ENCODE measurements around the gene KRT1.

KRT1 gene

GRCh38 chr12:52710730-52711129 lies 30.5 kb upstream of the KRT1 start:
- no peak for FAIRE-seq
- DNase-seq (ENCODE audit: insufficient read length, low spot score): no peak
- no peak for TF ChIP-seq CTCF (IDR thresholded peaks at IDR 0.05; ENCODE audit: insufficient read depth, missing control alignments)

DNA sequence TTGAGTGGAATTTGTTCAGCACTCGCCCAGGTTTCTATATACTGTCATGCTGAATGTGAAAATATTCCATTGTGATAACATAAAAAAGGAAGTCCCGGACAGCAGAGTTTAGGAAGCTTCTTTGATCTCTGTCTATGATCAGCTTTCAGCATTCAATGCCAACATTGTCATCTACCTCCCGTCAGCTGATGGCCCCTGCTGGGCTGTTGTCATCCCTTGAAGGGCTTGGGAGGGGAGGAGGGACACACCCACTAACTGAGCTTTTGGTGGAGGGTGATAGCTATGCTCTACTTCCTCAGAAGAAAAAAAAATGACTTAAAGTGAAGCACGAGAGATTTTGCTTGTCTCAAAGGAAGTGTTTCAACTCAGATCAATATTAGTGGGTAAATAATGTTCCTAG lies 27.8 kb upstream of the KRT1 start:
- FAIRE-seq (no peak), DNase-seq (ENCODE audit: insufficient read length, low spot score) (no peak)
- no peak for TF ChIP-seq CTCF (IDR thresholded peaks at IDR 0.05; ENCODE audit: insufficient read depth, missing control alignments)

- FAIRE-seq (no peak), DNase-seq (ENCODE audit: insufficient read length, low spot score) (no peak)
- TF ChIP-seq CTCF (IDR thresholded peaks at IDR 0.05; ENCODE audit: insufficient read depth, missing control alignments): no peak
Measured at GRCh38 chr12:52704464-52704863, 24.3 kb upstream of the KRT1 start.

- FAIRE-seq: no peak
- TF ChIP-seq CTCF (IDR thresholded peaks at IDR 0.05; ENCODE audit: insufficient read depth, missing control alignments): no peak
- no peak for DNase-seq (ENCODE audit: insufficient read length, low spot score)
Measured at GRCh38 chr12:52703878-52704277, 23.7 kb upstream of the KRT1 start.

DNA sequence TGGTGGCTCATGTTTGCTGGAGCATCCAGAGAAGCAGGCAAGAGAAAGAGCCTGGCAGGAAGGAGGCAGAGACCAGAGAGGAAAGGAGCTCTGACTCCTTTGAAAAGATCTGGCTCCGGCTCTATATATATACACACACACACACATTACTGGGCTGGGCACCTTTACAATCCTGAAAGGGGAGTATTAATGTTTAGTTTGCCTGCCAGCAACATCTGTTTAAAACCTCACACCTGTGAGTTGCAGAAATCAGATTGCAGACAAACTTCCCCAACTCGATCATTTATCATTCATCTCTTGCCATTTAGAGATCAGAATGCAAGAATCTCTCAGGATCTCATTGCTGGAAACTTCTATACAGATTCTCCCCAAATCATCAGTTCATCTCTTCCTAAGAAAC lies 23.2 kb upstream of the KRT1 start, which contains the start of gene KRT77:
Gene KRT77, minus strand, starts transcription at position 101 of the 400 bp plus-strand sequence. Its CDS starts 90 bp downstream, at position 11.
- DNase-seq (ENCODE audit: insufficient read length, low spot score) (no peak), FAIRE-seq (no peak)
- TF ChIP-seq CTCF (IDR thresholded peaks at IDR 0.05; ENCODE audit: insufficient read depth, missing control alignments): no peak

DNA sequence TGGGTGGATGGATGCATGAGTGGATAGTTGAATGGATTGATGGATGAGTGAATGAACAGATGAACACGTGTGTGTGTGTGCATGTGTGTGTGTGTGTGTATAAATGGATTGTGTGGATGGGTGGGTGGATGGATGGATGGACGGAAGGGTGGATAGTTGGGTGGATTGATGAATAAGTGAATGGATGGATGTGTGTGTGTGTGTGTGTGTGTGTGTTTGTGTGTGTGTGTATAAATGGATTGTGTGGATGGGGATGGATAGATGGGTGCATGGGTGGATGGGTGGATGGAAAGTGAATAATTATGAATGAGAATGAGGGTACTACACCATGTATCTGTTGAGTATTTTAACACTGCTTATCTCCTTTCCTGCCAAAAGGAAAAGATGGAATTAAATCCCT lies 22.1 kb upstream of the KRT1 start:
- no peak for TF ChIP-seq CTCF (IDR thresholded peaks at IDR 0.05; ENCODE audit: insufficient read depth, missing control alignments)
- DNase-seq (ENCODE audit: insufficient read length, low spot score) (no peak), FAIRE-seq (no peak)

DNA sequence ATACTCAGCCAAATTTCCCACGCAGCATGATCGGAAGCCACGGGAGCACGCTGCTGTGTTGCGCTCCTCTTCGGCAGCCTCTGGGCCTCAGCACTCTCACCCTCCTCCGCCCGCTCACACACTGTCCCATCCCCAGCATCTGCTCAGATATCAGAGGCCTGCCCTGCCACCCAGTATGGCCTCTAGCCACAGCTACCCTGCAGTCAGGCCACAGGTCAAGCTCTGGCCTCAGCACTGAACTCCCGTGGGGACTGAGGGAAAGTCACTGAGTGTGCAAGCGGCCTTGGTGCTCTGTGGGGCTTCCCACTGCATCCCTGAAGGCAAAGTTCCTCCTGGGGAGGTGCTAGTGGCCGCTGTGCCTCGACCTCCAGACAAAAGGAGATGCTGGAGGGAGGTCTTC lies 21.1 kb upstream of the KRT1 start:
- TF ChIP-seq CTCF (IDR thresholded peaks at IDR 0.05; ENCODE audit: insufficient read depth, missing control alignments): no peak
- DNase-seq (ENCODE audit: insufficient read length, low spot score): no peak
- FAIRE-seq: no peak

All from D721Med (cell line).